Measurements from ENCODE around the gene TES. TPM values are rescaled to one million over a fixed set of nuclear protein-coding genes. Genes with fewer than 3 reads are reported as not detected.
A peak's percentile ranks its signal among the peaks of the same experiment; 100 is the strongest.

The TES gene
- total RNA-seq, 2 donors from 2014 or later: 17.1 to 29.8 TPM

DNA sequence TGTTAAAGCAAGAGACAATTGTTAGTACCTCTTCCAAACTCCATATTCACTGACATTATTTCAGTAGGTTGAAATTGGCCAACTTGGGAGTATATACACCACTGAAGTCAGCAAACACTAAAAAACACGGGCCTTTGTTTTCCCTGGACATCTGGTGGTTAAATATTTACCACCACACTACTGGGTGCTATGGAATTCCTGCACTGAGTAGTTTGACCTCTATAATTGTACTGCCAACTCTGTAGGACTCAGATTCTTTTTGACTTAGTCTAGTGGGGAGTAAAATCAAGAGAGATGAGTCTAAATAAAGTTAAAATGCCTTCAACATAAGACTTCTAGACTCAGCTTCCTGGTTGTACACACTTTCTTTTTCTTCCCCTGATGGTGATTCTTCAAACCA is 41.3 kb upstream of the TES start:
- WGBS, 2 donors: 10 to 16% methylated on average over 1 of the region's 1 CpG
- H3K27ac ChIP-seq: peak overlapping the region in 1 of 4 donors; percentile 15
- H3K36me3 ChIP-seq (replicated peaks in 1 of 2; ENCODE audit: insufficient read depth in 1 of 2, low read depth in 2 of 2): no peaks in the 10 kb centered on the region
- intact Hi-C loops (cut with DNase I): loop anchor here (10.0 kb wide), 1 partner anchor 416 kb away; no protein-coding TSS in a partner anchor
- peaks cover 6% of the 10 kb centered on the region for H3K4me1 ChIP-seq
- DNase-seq (no peak), ATAC-seq (no peak)
- H3K27me3 ChIP-seq: no peaks in the 10 kb centered on the region
- no peak for TF ChIP-seq POLR2A (IDR thresholded peaks at IDR 0.05)
- TF ChIP-seq, protein P1, sequence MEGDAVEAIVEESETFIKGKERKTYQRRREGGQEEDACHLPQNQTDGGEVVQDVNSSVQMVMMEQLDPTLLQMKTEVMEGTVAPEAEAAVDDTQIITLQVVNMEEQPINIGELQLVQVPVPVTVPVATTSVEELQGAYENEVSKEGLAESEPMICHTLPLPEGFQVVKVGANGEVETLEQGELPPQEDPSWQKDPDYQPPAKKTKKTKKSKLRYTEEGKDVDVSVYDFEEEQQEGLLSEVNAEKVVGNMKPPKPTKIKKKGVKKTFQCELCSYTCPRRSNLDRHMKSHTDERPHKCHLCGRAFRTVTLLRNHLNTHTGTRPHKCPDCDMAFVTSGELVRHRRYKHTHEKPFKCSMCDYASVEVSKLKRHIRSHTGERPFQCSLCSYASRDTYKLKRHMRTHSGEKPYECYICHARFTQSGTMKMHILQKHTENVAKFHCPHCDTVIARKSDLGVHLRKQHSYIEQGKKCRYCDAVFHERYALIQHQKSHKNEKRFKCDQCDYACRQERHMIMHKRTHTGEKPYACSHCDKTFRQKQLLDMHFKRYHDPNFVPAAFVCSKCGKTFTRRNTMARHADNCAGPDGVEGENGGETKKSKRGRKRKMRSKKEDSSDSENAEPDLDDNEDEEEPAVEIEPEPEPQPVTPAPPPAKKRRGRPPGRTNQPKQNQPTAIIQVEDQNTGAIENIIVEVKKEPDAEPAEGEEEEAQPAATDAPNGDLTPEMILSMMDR (IDR thresholded peaks at IDR 0.05): no peak
- no peak overlapping the region for H3K4me3 ChIP-seq
- no peaks in the 10 kb centered on the region for H3K9me3 ChIP-seq

DNA sequence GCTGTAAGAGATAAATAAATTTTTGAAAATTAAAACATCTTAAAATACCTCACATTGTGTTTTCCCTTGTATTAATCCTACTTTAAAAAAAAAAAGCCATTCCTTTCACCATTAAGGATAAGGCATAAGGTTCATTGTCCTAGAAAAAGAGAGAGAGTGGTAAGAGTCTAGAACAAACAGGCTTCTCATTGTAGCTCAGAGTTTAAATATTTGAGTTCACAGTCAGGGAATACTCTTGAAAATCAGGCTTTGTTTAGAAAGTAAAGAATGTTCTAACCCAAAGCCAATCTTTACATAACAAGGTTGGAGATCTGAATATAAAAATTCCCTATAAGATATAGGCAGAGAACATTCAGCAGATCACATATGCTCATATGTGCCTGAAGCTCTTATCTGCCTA is 40.2 kb upstream of the TES start:
- ATAC-seq: no peak
- H3K4me3 ChIP-seq: no peak overlapping the region
- H3K27me3 ChIP-seq: no peaks in the 10 kb centered on the region
- TF ChIP-seq, protein P1 (IDR thresholded peaks at IDR 0.05): no peak
- H3K27ac ChIP-seq: no peak overlapping the region
- H3K4me1 ChIP-seq: peaks cover 6% of the 10 kb centered on the region
- no peak for DNase-seq
- intact Hi-C loops (cut with DNase I): no loop called here
- H3K36me3 ChIP-seq (replicated peaks in 1 of 2; ENCODE audit: insufficient read depth in 1 of 2, low read depth in 2 of 2): no peaks in the 10 kb centered on the region
- no peaks in the 10 kb centered on the region for H3K9me3 ChIP-seq

DNA sequence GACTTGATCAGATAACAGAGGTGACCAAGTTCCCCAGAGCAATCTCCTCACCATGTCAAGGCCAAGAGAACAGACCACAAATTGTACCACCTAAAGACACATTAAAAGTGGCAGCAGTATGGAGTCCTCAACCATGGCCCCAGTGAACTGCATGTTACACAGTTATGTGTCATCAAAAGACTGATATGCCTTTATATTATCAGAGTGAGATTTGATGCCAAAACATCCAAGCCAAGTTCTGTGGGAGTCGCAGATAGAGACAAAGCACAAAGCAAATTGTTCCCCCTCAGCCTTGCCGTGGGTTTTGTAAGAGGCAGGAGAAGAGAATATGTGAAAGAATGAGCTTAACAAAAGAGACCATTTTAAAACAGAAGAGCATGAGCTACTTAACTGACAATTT is 39.2 kb upstream of the TES start:
- no peak for ATAC-seq
- H3K27ac ChIP-seq: no peak overlapping the region
- H3K27me3 ChIP-seq: no peaks in the 10 kb centered on the region
- H3K4me3 ChIP-seq: no peak overlapping the region
- intact Hi-C loops (cut with DNase I): no loop called here
- TF ChIP-seq POLR2A (IDR thresholded peaks at IDR 0.05): no peak
- TF ChIP-seq, protein P1 (IDR thresholded peaks at IDR 0.05): no peak
- 19 to 28% methylated on average over 2 of the region's 2 CpGs for WGBS, 2 donors
- H3K4me1 ChIP-seq: peaks cover 6% of the 10 kb centered on the region
- H3K36me3 ChIP-seq (replicated peaks in 1 of 2; ENCODE audit: insufficient read depth in 1 of 2, low read depth in 2 of 2): no peaks in the 10 kb centered on the region
- no peak for DNase-seq
- H3K9me3 ChIP-seq: no peaks in the 10 kb centered on the region

DNA sequence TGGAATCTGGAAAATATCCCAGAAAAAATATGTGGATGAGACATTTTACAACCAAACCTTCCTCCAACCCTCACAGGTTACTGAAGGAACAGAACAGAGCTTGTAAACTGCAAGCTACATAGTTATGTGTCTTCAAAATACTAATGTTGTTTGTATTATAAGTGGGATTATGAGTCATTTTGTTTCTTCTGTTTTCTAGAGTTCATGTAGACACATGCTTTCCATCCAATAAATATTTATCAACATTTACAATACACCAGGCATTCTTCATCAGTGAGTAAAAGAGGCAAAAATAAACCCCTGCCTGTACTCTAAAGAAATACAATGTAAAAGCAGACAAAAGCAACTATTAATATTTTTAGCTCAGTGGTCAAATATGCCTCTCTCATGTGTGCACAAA is 38.0 kb upstream of the TES start:
- Histone ChIP-seq H3K36me3 (replicated peaks in 1 of 2; ENCODE audit: insufficient read depth in 1 of 2, low read depth in 2 of 2) (no peaks in the 10 kb centered on the region), H3K27ac (no peak overlapping the region), H3K27me3 (no peaks in the 10 kb centered on the region), H3K4me1 (peaks cover 6% of the 10 kb centered on the region), H3K9me3 (no peaks in the 10 kb centered on the region), H3K4me3 (no peak overlapping the region)
- intact Hi-C loops (cut with DNase I): no loop called here
- TF ChIP-seq, protein P1 (IDR thresholded peaks at IDR 0.05): no peak
- no peak for TF ChIP-seq POLR2A (IDR thresholded peaks at IDR 0.05)
- DNase-seq: no peak
- no peak for ATAC-seq

Measured in body of pancreas (tissue), 4 donors.